ENCODE measurements around the gene KLHDC2. TPM values are rescaled to one million over a fixed set of nuclear protein-coding genes. Genes with fewer than 3 reads are reported as not detected.
"Not testable (repeated sequence)": the region's sequence is repeated elsewhere in the genome, so short reads cannot be mapped to it uniquely, and the experiment has no call there.

KLHDC2 gene
- total and polyA plus RNA-seq, 2 experiments from 2014 or later, result 83.7 to 192 TPM

- Histone ChIP-seq H3K27me3 (no peaks in the 10 kb centered on the region), H3K27ac (no peak overlapping the region), H3K9me3 (ENCODE audit: low read depth) (no peaks in the 10 kb centered on the region), H3K36me3 (no peaks in the 10 kb centered on the region), H3K4me3 (no peak overlapping the region), H3K4me1 (ENCODE audit: low read depth) (peaks cover 2% of the 10 kb centered on the region)
- no peak for DNase-seq (ENCODE audit: low read depth in 1 of 2, low spot score in 1 of 2)
- TF ChIP-seq CTCF (IDR thresholded peaks at IDR 0.05; ENCODE audit: low read depth, low read length), result no peak
These were observed 22.8 kb upstream of the KLHDC2 start for GRCh38 chr14:49745191-49745590.

GRCh38 chr14:49746476-49746875 is 21.5 kb upstream of the KLHDC2 start:
- not testable (repeated sequence) for H3K9me3 ChIP-seq (ENCODE audit: low read depth); H3K4me1 ChIP-seq (ENCODE audit: low read depth); H3K27ac ChIP-seq; H3K36me3 ChIP-seq; H3K27me3 ChIP-seq; DNase-seq (ENCODE audit: low read depth in 1 of 2, low spot score in 1 of 2); H3K4me3 ChIP-seq

- Histone ChIP-seq H3K4me3 (no peak overlapping the region), H3K4me1 (ENCODE audit: low read depth) (peaks cover 10% of the 10 kb centered on the region), H3K27ac (no peak overlapping the region), H3K36me3 (no peaks in the 10 kb centered on the region), H3K27me3 (no peaks in the 10 kb centered on the region), H3K9me3 (ENCODE audit: low read depth) (no peaks in the 10 kb centered on the region)
- no peak for TF ChIP-seq CTCF (IDR thresholded peaks at IDR 0.05; ENCODE audit: low read depth, low read length)
- no peak for DNase-seq (ENCODE audit: low read depth in 1 of 2, low spot score in 1 of 2)
These were observed 13.3 kb upstream of the KLHDC2 start for GRCh38 chr14:49754570-49755097.

DNA sequence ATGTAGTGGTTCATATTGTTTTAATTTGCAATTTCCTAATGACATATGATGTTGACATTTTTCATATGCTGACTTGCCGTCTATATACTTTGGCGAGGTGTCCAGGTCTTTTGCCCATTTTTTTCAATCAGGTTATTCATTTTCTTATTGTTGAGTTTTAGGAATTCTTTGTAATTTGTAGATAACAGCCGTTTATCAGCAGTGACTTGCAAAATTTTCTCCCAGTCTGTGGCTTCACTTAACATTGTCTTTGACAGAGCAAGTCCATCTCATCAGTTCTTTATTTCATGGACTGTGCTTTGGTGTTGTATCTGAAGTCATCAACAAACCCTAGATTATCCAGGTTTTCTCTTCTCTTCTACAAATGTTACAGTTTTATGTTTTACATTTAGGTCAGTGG is 12.6 kb upstream of the KLHDC2 start:
- Histone ChIP-seq H3K27me3 (no peaks in the 10 kb centered on the region), H3K9me3 (ENCODE audit: low read depth) (no peaks in the 10 kb centered on the region), H3K4me3 (no peak overlapping the region), H3K36me3 (no peaks in the 10 kb centered on the region), H3K4me1 (ENCODE audit: low read depth) (peaks cover 6% of the 10 kb centered on the region), H3K27ac (no peak overlapping the region)
- DNase-seq (ENCODE audit: low read depth in 1 of 2, low spot score in 1 of 2), result no peak
- TF ChIP-seq CTCF (IDR thresholded peaks at IDR 0.05; ENCODE audit: low read depth, low read length), result no peak

GRCh38 chr14:49761839-49762551 is 6.0 kb upstream of the KLHDC2 start:
- H3K27me3 ChIP-seq, result no peaks in the 10 kb centered on the region
- TF ChIP-seq CTCF (IDR thresholded peaks at IDR 0.05; ENCODE audit: low read depth, low read length), result no peak
- H3K36me3 ChIP-seq, result no peaks in the 10 kb centered on the region
- H3K4me3 ChIP-seq, result no peak overlapping the region
- no peaks in the 10 kb centered on the region for H3K9me3 ChIP-seq (ENCODE audit: low read depth)
- no peak for DNase-seq (ENCODE audit: low read depth in 1 of 2, low spot score in 1 of 2)
- peaks cover 5% of the 10 kb centered on the region for H3K4me1 ChIP-seq (ENCODE audit: low read depth)
- no peak overlapping the region for H3K27ac ChIP-seq

- peak overlapping the region; percentile 97 for H3K27ac ChIP-seq
- peaks cover 20% of the 10 kb centered on the region for H3K4me1 ChIP-seq (ENCODE audit: low read depth)
- peak overlapping the region; percentile 83 for H3K4me3 ChIP-seq
- TF ChIP-seq CTCF (IDR thresholded peaks at IDR 0.05; ENCODE audit: low read depth, low read length), result no peak
- no peaks in the 10 kb centered on the region for H3K27me3 ChIP-seq
- H3K36me3 ChIP-seq, result peaks cover 3% of the 10 kb centered on the region
- no peak for DNase-seq (ENCODE audit: low read depth in 1 of 2, low spot score in 1 of 2)
- no peaks in the 10 kb centered on the region for H3K9me3 ChIP-seq (ENCODE audit: low read depth)
These were observed 1.1 kb upstream of the KLHDC2 start for GRCh38 chr14:49766839-49767238.
